KOPT-K1 (cell line): ENCODE results near the gene ENTHD1.
A peak's percentile ranks its signal among the peaks of the same experiment; 100 is the strongest.
"Not testable (repeated sequence)": the region's sequence is repeated elsewhere in the genome, so short reads cannot be mapped to it uniquely, and the experiment has no call there.

Experiments
- H3K27ac ChIP-seq: fragments of 200-600 bp; sonication (generic); 2 replicates; pipeline ENCODE4 v1.5.1; 2016; ENCODE audit warnings: antibody characterized with exemption, mild to moderate bottlenecking, low read depth, low read length; ENCODE audit not compliant: poor library complexity, severe bottlenecking
- H3K36me3 ChIP-seq: fragments of 200-600 bp; sonication (generic); 2 replicates; pipeline ENCODE4 v1.5.1; 2017; ENCODE audit warnings: antibody characterized with exemption, mild to moderate bottlenecking, low read length, moderate library complexity; ENCODE audit not compliant: insufficient read depth
- H3K9me3 ChIP-seq: fragments of 200-600 bp; sonication (generic); 2 replicates; pipeline ENCODE4 v1.5.1; 2017; ENCODE audit warnings: antibody characterized with exemption, low read length, mild to moderate bottlenecking; ENCODE audit not compliant: insufficient read depth, poor library complexity, severe bottlenecking

ENTHD1 gene

GRCh38 chr22:39859903-39860588 lies 33.5 kb downstream of the ENTHD1 start:
- H3K9me3 ChIP-seq, result no peaks in the 10 kb centered on the region
- no peak overlapping the region for H3K27ac ChIP-seq
- H3K36me3 ChIP-seq, result no peaks in the 10 kb centered on the region

DNA sequence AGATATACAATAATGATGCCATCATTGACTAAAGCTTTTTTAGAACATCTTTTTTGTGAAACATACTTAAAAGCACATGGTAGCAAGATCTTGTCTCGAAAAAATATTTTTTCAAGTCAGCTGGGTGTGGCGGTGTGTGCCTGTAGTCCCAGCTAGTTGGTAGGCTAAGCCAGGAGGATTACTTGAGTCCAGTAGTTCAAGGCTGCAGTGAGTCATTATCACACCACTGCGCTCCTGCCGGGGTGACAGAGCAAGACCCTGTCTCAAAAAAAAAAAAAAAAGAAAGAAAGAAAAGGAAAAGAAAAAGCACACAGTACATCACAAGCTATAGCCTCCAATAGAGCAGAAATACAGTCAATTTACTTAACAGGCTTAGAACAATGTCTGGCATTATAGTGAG lies 37.0 kb downstream of the ENTHD1 start:
- no peaks in the 10 kb centered on the region for H3K9me3 ChIP-seq
- no peak overlapping the region for H3K27ac ChIP-seq
- H3K36me3 ChIP-seq, result no peaks in the 10 kb centered on the region

GRCh38 chr22:39852799-39853198 lies 40.8 kb downstream of the ENTHD1 start:
- no peak overlapping the region for H3K27ac ChIP-seq
- H3K36me3 ChIP-seq, result no peaks in the 10 kb centered on the region
- H3K9me3 ChIP-seq, result no peaks in the 10 kb centered on the region

- H3K36me3 ChIP-seq, result no peaks in the 10 kb centered on the region
- H3K9me3 ChIP-seq, result no peaks in the 10 kb centered on the region
- no peak overlapping the region for H3K27ac ChIP-seq
Measured at GRCh38 chr22:39851606-39852315, 41.8 kb downstream of the ENTHD1 start.

- Histone ChIP-seq H3K36me3 (no peaks in the 10 kb centered on the region), H3K9me3 (peaks cover 4% of the 10 kb centered on the region), H3K27ac (no peak overlapping the region)
Measured at GRCh38 chr22:39847477-39847876, 46.1 kb downstream of the ENTHD1 start.

GRCh38 chr22:39846539-39846938 lies 47.0 kb downstream of the ENTHD1 start:
- H3K36me3 ChIP-seq, H3K9me3 ChIP-seq, H3K27ac ChIP-seq: not testable (repeated sequence)

DNA sequence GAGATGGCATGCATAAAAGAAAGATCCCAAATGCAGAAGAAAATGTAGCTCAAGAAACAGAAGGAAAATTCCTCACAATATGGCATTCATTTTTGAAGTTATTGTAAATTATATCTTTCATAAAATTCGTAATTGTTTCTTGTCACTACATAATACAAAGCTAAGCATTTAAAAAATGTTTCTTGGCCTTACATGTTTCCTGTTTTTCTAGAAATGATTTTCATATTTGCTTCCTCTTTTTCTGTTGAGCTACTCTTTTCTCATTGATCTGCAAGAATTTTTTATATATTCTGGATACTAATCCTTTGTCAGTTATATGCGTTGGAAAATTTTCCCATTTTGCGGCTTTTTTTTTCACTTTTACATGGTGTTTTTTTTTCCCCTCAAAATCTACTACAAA lies 48.0 kb downstream of the ENTHD1 start:
- peaks cover 4% of the 10 kb centered on the region for H3K9me3 ChIP-seq
- H3K27ac ChIP-seq, result no peak overlapping the region
- no peaks in the 10 kb centered on the region for H3K36me3 ChIP-seq

DNA sequence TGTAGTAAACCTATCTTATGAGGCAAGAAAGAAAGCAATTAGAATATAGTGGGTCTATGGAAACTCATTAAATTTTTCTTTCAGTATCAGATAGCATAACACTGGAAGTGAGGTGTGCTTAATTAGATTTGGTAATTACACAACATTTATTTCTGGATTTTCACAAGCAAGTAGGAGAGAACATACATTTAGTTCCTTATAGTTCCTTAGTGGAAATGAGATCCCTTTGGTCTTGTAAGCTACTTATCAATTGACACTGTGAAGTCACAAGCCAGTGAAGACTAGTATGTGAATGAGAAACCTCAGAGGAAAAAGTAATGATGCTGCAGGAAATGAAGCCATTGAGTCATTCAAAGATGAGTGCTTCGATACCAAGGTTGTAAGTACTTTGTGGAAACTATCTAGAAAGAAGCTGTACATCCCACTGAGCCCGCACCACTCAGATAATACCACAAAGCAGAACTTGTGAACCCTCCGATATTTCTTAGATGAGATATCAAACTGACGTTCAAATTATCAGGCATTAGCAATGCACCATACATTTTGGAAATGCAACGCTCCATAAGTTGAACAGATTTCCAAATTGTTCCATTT lies 53.5 kb downstream of the ENTHD1 start:
- H3K27ac ChIP-seq, result peak overlapping the region; percentile 1
- H3K36me3 ChIP-seq, result no peaks in the 10 kb centered on the region
- H3K9me3 ChIP-seq, result no peaks in the 10 kb centered on the region

- Histone ChIP-seq H3K27ac (no peak overlapping the region), H3K9me3 (no peaks in the 10 kb centered on the region), H3K36me3 (no peaks in the 10 kb centered on the region)
Measured at GRCh38 chr22:39839204-39839603, 54.4 kb downstream of the ENTHD1 start.

GRCh38 chr22:39833610-39834009 lies 60.0 kb downstream of the ENTHD1 start:
- Histone ChIP-seq H3K27ac (no peak overlapping the region), H3K9me3 (no peaks in the 10 kb centered on the region), H3K36me3 (no peaks in the 10 kb centered on the region)

DNA sequence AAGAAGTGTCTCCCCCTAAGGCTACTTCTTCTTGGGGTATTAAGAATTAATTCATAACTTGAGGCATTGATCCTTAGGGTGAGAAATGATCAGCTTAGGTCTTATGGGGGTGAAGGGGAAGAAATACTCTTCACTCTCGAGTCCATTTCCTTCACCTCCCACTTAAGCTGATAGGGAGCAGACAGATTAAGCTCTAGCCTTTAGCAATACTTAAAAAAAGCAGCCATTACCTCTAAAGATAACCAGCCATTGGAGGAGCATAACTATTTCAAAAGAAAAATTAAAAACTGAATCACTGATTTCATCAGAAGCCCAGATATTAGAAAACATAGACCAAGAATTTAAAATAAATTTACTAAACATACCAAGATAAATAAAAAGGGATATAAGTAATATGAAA lies 60.5 kb downstream of the ENTHD1 start:
- Histone ChIP-seq H3K9me3 (no peaks in the 10 kb centered on the region), H3K27ac (peak overlapping the region; percentile 66), H3K36me3 (no peaks in the 10 kb centered on the region)

DNA sequence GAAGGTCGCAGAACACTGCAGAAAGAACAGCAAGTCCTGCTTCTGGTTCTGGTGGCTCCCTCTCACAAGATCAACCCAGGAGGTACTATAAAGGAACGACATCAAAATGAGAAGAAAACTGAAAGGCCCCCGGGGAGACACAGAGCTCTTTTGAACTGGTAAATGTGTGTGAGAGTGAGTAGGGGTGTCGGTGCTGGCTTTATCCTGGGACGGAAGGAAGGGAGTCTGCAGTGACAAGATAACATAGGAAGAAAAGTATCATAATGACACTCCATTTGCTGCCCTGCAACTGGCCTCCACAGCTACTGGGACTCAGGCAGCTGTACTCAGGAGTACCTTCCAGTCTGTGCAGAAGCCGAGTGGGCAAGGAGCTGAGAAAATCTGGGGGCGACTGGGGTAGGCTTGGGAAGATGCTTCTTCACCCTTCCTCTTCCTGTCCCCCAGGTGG lies 60.9 kb downstream of the ENTHD1 start:
- Histone ChIP-seq H3K27ac (peak overlapping the region; percentile 66), H3K36me3 (no peaks in the 10 kb centered on the region), H3K9me3 (no peaks in the 10 kb centered on the region)

GRCh38 chr22:39825661-39826102 lies 67.9 kb downstream of the ENTHD1 start:
- H3K36me3 ChIP-seq, result no peaks in the 10 kb centered on the region
- no peaks in the 10 kb centered on the region for H3K9me3 ChIP-seq
- no peak overlapping the region for H3K27ac ChIP-seq

DNA sequence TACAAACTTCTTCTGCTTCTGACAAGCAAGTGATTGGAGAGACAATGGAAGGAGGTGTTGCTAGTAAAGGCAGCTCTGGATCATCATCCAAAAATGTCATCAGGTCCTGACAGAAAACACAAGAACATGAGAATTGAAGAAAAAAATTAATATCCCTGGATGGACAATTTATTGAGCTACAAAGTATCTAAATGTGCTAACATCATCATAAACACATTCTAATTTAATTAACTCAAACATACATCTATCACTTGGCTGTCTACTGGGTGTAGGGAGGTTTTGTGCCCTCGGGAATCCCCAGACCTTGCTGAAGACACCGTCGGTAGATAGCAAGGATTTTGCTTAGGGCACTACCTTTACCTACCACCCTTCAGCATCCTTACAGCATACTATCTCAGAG lies 72.6 kb downstream of the ENTHD1 start:
- Histone ChIP-seq H3K27ac (no peak overlapping the region), H3K9me3 (no peaks in the 10 kb centered on the region)

DNA sequence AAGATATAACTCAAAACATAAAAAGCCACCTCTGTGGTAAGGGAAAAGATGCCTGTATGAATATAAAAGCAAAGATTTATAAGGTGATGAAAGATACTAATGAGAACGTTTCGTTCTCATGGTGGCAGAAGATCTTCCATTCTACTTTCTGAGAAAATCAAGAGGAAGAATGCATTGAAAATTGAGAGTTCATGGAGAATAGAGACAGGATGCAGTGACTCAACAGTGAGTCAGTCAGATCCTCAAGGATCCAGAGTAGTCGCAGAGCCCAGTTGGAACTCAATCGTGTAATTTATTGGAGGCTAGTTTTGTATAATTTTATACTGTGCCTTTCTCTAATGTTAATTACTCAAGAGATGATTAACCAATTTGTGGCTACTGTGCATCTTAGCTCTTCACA lies 73.3 kb downstream of the ENTHD1 start:
- no peak overlapping the region for H3K27ac ChIP-seq
- H3K9me3 ChIP-seq, result no peaks in the 10 kb centered on the region
- H3K36me3 ChIP-seq, result no peaks in the 10 kb centered on the region

More for the DNA sequence above, 72.6 kb downstream of the ENTHD1 start:
- H3K36me3 ChIP-seq, result no peaks in the 10 kb centered on the region
